Neural cell (in vitro differentiated cells): ENCODE results near the gene EGFL7. TPM values are rescaled to one million over a fixed set of nuclear protein-coding genes. Genes with fewer than 3 reads are reported as not detected.

ENCODE experiments used
- H2AFZ ChIP-seq: fragments of 200-600, 300-800 bp; sonication (generic), shearing (Covaris generic); 2 replicates; pipeline ENCODE4 v1.6.0; 2014; ENCODE audit warnings: low read depth, mild to moderate bottlenecking, antibody characterized with exemption, low read length, moderate library complexity
- H3F3A ChIP-seq: fragments of 200-600 bp; shearing (Covaris generic); 2 replicates; pipeline ENCODE4 v1.6.1; 2016; ENCODE audit warnings: mild to moderate bottlenecking, moderate library complexity, mixed read lengths, antibody characterized with exemption, low read length; ENCODE audit not compliant: insufficient read depth, poor library complexity, severe bottlenecking
- H3K27ac ChIP-seq: fragments of 200-600, 300-800 bp; sonication (generic), shearing (Covaris generic); 2 replicates; pipeline ENCODE4 v1.5.1; 2014; ENCODE audit warnings: mild to moderate bottlenecking, low read length, moderate library complexity
- H3K27me3 ChIP-seq: fragments of 300-800, 200-600 bp; sonication (generic), shearing (Covaris generic); 2 replicates; pipeline ENCODE4 v1.6.0; 2014; ENCODE audit warnings: mild to moderate bottlenecking, low read depth, low read length, moderate library complexity; ENCODE audit not compliant: insufficient read depth
- H3K36me3 ChIP-seq: fragments of 300-800, 200-600 bp; sonication (generic), shearing (Covaris generic); 2 replicates; pipeline ENCODE4 v1.5.1; 2014; ENCODE audit warnings: mild to moderate bottlenecking, antibody characterized with exemption, low read length, moderate library complexity; ENCODE audit not compliant: insufficient read depth
- H3K4me2 ChIP-seq: fragments of 300-800, 200-600 bp; sonication (generic), shearing (Covaris generic); 2 replicates; pipeline ENCODE4 v1.6.0; 2014; ENCODE audit warnings: mild to moderate bottlenecking, low read length
- H3K4me3 ChIP-seq: fragments of 300-800, 200-600 bp; sonication (generic), shearing (Covaris generic); 2 replicates; pipeline ENCODE4 v1.5.1; 2014; ENCODE audit warnings: mild to moderate bottlenecking, low read length, moderate library complexity
- H3K79me2 ChIP-seq: fragments of 200-600 bp; shearing (Covaris generic); replicated peaks from 2 replicates; pipeline ENCODE4 v1.6.0; 2014; ENCODE audit warnings: mild to moderate bottlenecking, low read length, moderate library complexity; ENCODE audit not compliant: insufficient read depth
- H3K9ac ChIP-seq: fragments of 300-800, 200-600 bp; sonication (generic), shearing (Covaris generic); 2 replicates; pipeline ENCODE4 v1.6.1; 2016; ENCODE audit warnings: mild to moderate bottlenecking, low read length, mixed read lengths
- H3K9me2 ChIP-seq: fragments of 200-600 bp; shearing (Covaris generic); 2 replicates; pipeline ENCODE4 v1.6.1; 2016; ENCODE audit warnings: mild to moderate bottlenecking, low read length, mixed read lengths; ENCODE audit not compliant: insufficient read depth
- H3K9me3 ChIP-seq: fragments of 200-600, 300-800 bp; sonication (generic), shearing (Covaris generic); 2 replicates; pipeline ENCODE4 v1.6.1; 2016; ENCODE audit warnings: mild to moderate bottlenecking, mixed run types, low read length, moderate library complexity, mixed read lengths
- H4K20me1 ChIP-seq: fragments of 200-600 bp; shearing (Covaris generic); 2 replicates; pipeline ENCODE4 v1.6.1; 2016; ENCODE audit warnings: mild to moderate bottlenecking, mixed run types; ENCODE audit not compliant: insufficient read depth
- CTCF ChIP-seq: fragments of 450-650 bp; IDR thresholded peaks from 2 replicates; pipeline ENCODE4 v1.5.1; 2014; ENCODE audit warnings: antibody characterized with exemption, mild to moderate bottlenecking, moderate library complexity; ENCODE audit not compliant: poor library complexity, severe bottlenecking
- EP300 ChIP-seq: fragments of 450-650 bp; conservative IDR thresholded peaks from 2 replicates; pipeline ENCODE4 v1.6.1; 2014; ENCODE audit warnings: antibody characterized with exemption, mild to moderate bottlenecking, moderate library complexity; ENCODE audit not compliant: poor library complexity, severe bottlenecking
- EZH2 ChIP-seq: fragments of 200-600, 300-800 bp; shearing (Covaris generic), sonication (generic); IDR thresholded peaks from 2 replicates; pipeline ENCODE4 v1.6.1; 2014; ENCODE audit warnings: antibody characterized with exemption, low read length, borderline replicate concordance, mild to moderate bottlenecking; ENCODE audit not compliant: insufficient read depth, poor library complexity, severe bottlenecking
- MXI1 ChIP-seq: fragments of 450-650 bp; conservative IDR thresholded peaks from 2 replicates; pipeline ENCODE4 v1.6.1; 2014; ENCODE audit warnings: antibody characterized with exemption, mild to moderate bottlenecking; ENCODE audit not compliant: poor library complexity, severe bottlenecking
- POLR2AphosphoS5 ChIP-seq: IDR thresholded peaks from 2 replicates; pipeline ENCODE4 v1.6.1; 2012
- RAD21 ChIP-seq: fragments of 450-650 bp; conservative IDR thresholded peaks from 2 replicates; pipeline ENCODE4 v1.6.1; 2014; ENCODE audit warnings: antibody characterized with exemption, mild to moderate bottlenecking, moderate library complexity
- REST ChIP-seq: IDR thresholded peaks from 2 replicates; pipeline ENCODE4 v1.6.1; 2012; ENCODE audit warnings: borderline replicate concordance
- SMC3 ChIP-seq: fragments of 450-650 bp; conservative IDR thresholded peaks from 2 replicates; pipeline ENCODE4 v1.6.1; 2014; ENCODE audit warnings: antibody characterized with exemption, mild to moderate bottlenecking, moderate library complexity; ENCODE audit not compliant: poor library complexity
- TAF1 ChIP-seq: IDR thresholded peaks from 2 replicates; pipeline ENCODE4 v1.6.1; 2012; ENCODE audit warnings: low read depth
- polyA plus RNA-seq: library from polyadenylated mRNA; depleted of rRNA; stranded (reverse); fragments of >200 nt; gene quantifications from 2 replicates; pipeline ENCODE4 v1.2.3, GENCODE V29; 2014

EGFL7 gene
- polyA plus RNA-seq, 1 donor from 2014 or later: 12.5 TPM

DNA sequence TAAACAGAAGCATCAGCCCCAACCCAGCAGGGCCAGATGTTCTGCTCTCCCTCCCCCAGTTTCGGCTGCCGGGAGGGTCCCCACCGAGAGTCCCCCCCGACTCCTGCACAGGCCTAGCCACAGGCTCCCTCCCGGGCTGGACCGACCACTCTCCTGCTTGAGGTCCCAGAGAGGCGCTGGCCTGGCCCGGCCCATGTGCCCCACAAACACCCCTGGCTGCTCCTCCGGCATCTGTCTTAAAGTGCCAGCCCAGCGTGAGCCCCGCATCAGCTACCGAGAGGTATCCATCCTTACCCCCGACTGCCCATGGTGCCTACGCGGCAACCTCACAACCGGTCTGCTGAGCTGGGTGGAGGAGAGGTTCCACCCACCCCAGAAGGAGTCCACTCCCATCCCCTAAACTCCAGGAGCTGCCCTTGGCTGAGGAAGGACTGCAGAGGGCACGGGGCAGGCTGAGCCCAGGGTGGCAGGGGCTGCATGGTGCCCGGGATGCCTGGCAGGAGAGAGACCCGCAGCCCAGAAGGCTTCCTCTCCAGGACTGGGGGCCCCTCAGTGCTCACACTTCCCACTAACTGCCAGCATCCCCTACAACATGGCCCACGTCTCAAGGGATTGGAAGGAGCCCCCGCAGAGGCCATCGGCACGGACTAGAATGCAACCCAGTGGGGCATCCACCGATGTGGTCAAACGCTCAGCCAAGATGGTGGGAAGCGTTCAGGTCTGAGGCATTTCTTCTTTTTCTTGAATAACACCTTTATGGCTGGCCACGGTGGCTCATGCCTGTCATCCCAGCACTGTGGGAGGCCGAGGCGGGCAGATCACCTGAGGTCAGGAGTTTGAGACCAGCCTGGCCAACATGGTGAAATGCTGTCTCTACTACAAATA lies 15.6 kb upstream of the EGFL7 start:
- Histone ChIP-seq H3F3A (no peaks in the 10 kb centered on the region), H3K4me2 (no peak overlapping the region), H3K9ac (no peak overlapping the region), H4K20me1 (no peaks in the 10 kb centered on the region), H2AFZ (no peak overlapping the region), H3K79me2 (no peaks in the 10 kb centered on the region), H3K4me3 (no peak overlapping the region), H3K9me2 (no peaks in the 10 kb centered on the region), H3K36me3 (no peaks in the 10 kb centered on the region), H3K9me3 (no peaks in the 10 kb centered on the region), H3K27me3 (no peaks in the 10 kb centered on the region), H3K27ac (no peak overlapping the region)
- TF ChIP-seq CTCF: no peak
- no peak for TF ChIP-seq RAD21
- no peak for TF ChIP-seq POLR2AphosphoS5
- TF ChIP-seq REST: no peak
- no peak for TF ChIP-seq EP300
- no peak for TF ChIP-seq EZH2
- no peak for TF ChIP-seq TAF1
- TF ChIP-seq MXI1: no peak
- TF ChIP-seq SMC3: no peak

- no peaks in the 10 kb centered on the region for H4K20me1 ChIP-seq
- no peaks in the 10 kb centered on the region for H3K9me2 ChIP-seq
- H3K9me3 ChIP-seq: no peaks in the 10 kb centered on the region
- no peak overlapping the region for H3K27ac ChIP-seq
- no peak overlapping the region for H2AFZ ChIP-seq
- no peak overlapping the region for H3K9ac ChIP-seq
- H3K36me3 ChIP-seq: no peaks in the 10 kb centered on the region
- no peak overlapping the region for H3K4me2 ChIP-seq
- no peaks in the 10 kb centered on the region for H3K79me2 ChIP-seq
- H3K4me3 ChIP-seq: no peak overlapping the region
- TF ChIP-seq TAF1: no peak
- no peak for TF ChIP-seq MXI1
- TF ChIP-seq EZH2: no peak
- TF ChIP-seq RAD21: no peak
- TF ChIP-seq CTCF: no peak
- TF ChIP-seq EP300: no peak
- TF ChIP-seq SMC3: no peak
- no peak for TF ChIP-seq REST
- TF ChIP-seq POLR2AphosphoS5: no peak
- no peaks in the 10 kb centered on the region for H3F3A ChIP-seq
- H3K27me3 ChIP-seq: no peaks in the 10 kb centered on the region
Measured at GRCh38 chr9:136648751-136649150, 14.0 kb upstream of the EGFL7 start.
